IMR-90 (cell line): ENCODE data around the gene OR52M1. TPM values are rescaled to one million over a fixed set of nuclear protein-coding genes. Genes with fewer than 3 reads are reported as not detected.

Experiments used
- ATAC-seq: fragments of 200-7000 bp; cut with Tn5 transposase; 2 replicates; pipeline ENCODE4 v1.9.1; 2020; ENCODE audit warnings: low read depth, mild to moderate bottlenecking, moderate library complexity
- BruUV-seq: library from RNA; stranded (reverse); fragments of 400-500 nt; replicated peaks from 2 replicates; lab custom pipeline; 2021; lab: Mats Ljungman, UMichigan
- CTCF ChIA-PET: fragments of 300-600 bp; formaldehyde crosslinking; extraction: SDS; loops from one replicate; lab custom pipeline; 2021; ENCODE audit warnings: antibody characterized with exemption; lab: Yijun Ruan, JAX
- POLR2A ChIA-PET: fragments of 300-600 bp; sonication (Branson Sonifier 250); formaldehyde crosslinking; loops from one replicate; lab custom pipeline; 2022; ENCODE audit warnings: antibody characterized with exemption; ENCODE audit not compliant: unreplicated experiment; lab: Charles Lee
- DNase-seq: peaks from one replicate; pipeline ENCODE4 v3.0.0; 2013
- H2AFZ ChIP-seq: replicated peaks from 2 replicates; pipeline ENCODE3; 2013; ENCODE audit warnings: low read length, mild to moderate bottlenecking; ENCODE audit not compliant: poor library complexity
- H2AK5ac ChIP-seq: 2 replicates; pipeline ENCODE4 v1.6.1; 2013; ENCODE audit warnings: low read depth, low read length, inconsistent platforms
- H2AK9ac ChIP-seq: replicated peaks from 2 replicates; pipeline ENCODE3; 2013; ENCODE audit warnings: mild to moderate bottlenecking, low read depth, low read length, moderate library complexity; ENCODE audit not compliant: poor library complexity
- H2BK120ac ChIP-seq: 2 replicates; pipeline ENCODE4 v1.6.1; 2013; ENCODE audit warnings: low read depth, low read length, inconsistent platforms
- H2BK15ac ChIP-seq: 3 replicates; pipeline ENCODE4 v1.6.1; 2013; ENCODE audit warnings: low read depth, low read length, inconsistent platforms
- H2BK20ac ChIP-seq: 2 replicates; pipeline ENCODE4 v1.6.1; 2013; ENCODE audit warnings: low read depth, mild to moderate bottlenecking, inconsistent platforms, low read length, moderate library complexity
- H2BK5ac ChIP-seq: 2 replicates; pipeline ENCODE4 v1.6.1; 2013; ENCODE audit warnings: mild to moderate bottlenecking, low read depth, low read length, inconsistent platforms; ENCODE audit not compliant: poor library complexity, severe bottlenecking
- H3K14ac ChIP-seq: replicated peaks from 2 replicates; pipeline ENCODE4 v1.6.1; 2013; ENCODE audit warnings: low read depth, low read length, inconsistent platforms
- H3K18ac ChIP-seq: 2 replicates; pipeline ENCODE4 v1.6.1; 2013; ENCODE audit warnings: low read depth, low read length, control low read depth
- H3K23ac ChIP-seq: 2 replicates; pipeline ENCODE4 v1.6.1; 2013; ENCODE audit warnings: low read depth, low read length, inconsistent platforms
- H3K27ac ChIP-seq: 2 replicates; pipeline ENCODE4 v1.5.1; 2013; ENCODE audit warnings: mild to moderate bottlenecking, control low read depth, low read length; ENCODE audit not compliant: insufficient read depth
- H3K27me3 ChIP-seq: 2 replicates; pipeline ENCODE4 v1.6.1; 2013; ENCODE audit warnings: low read length; ENCODE audit not compliant: control insufficient read depth, insufficient read depth
- H3K36me3 ChIP-seq: 2 replicates; pipeline ENCODE4 v1.6.1; 2013; ENCODE audit warnings: low read length, mixed read lengths; ENCODE audit not compliant: control insufficient read depth, insufficient read depth
- H3K4ac ChIP-seq: 2 replicates; pipeline ENCODE4 v1.6.1; 2013; ENCODE audit warnings: low read depth, low read length, inconsistent platforms
- H3K4me1 ChIP-seq: 2 replicates; pipeline ENCODE4 v1.6.1; 2013; ENCODE audit warnings: low read length, mixed read lengths; ENCODE audit not compliant: control insufficient read depth, insufficient read depth
- H3K4me2 ChIP-seq: 2 replicates; pipeline ENCODE4 v1.6.1; 2013; ENCODE audit warnings: low read depth, mild to moderate bottlenecking, control low read depth, low read length, moderate library complexity
- H3K4me3 ChIP-seq: 2 replicates; pipeline ENCODE4 v1.5.1; 2013; ENCODE audit warnings: low read depth, mild to moderate bottlenecking, control low read depth, low read length, moderate library complexity; ENCODE audit not compliant: insufficient read depth
- H3K56ac ChIP-seq: 2 replicates; pipeline ENCODE4 v1.6.1; 2013; ENCODE audit warnings: low read length, inconsistent platforms; ENCODE audit not compliant: insufficient read depth; ENCODE audit errors: extremely low read depth
- H3K79me1 ChIP-seq, 2 experiments: 2 replicates each; pipeline ENCODE4 v1.6.1; 2013; ENCODE audit warnings: low read length in 2 of 2, inconsistent platforms in 1 of 2, low read depth in 1 of 2
- H3K9ac ChIP-seq: 2 replicates; pipeline ENCODE4 v1.6.1; 2013; ENCODE audit warnings: low read depth, low read length, control low read depth
- H3K9me1 ChIP-seq: 2 replicates; pipeline ENCODE4 v1.6.1; 2013; ENCODE audit warnings: low read length, inconsistent platforms; ENCODE audit not compliant: insufficient read depth
- H3K9me3 ChIP-seq: 2 replicates; pipeline ENCODE4 v1.6.1; 2013; ENCODE audit warnings: low read length; ENCODE audit not compliant: control insufficient read depth, insufficient read depth
- H4K20me1 ChIP-seq: 2 replicates; pipeline ENCODE4 v1.6.1; 2013; ENCODE audit warnings: low read length, inconsistent platforms; ENCODE audit not compliant: insufficient read depth
- H4K5ac ChIP-seq: 2 replicates; pipeline ENCODE4 v1.6.1; 2013; ENCODE audit warnings: mild to moderate bottlenecking, low read depth, low read length, control low read depth
- H4K8ac ChIP-seq, 2 experiments: 2 replicates each; pipeline ENCODE4 v1.6.1; 2013; ENCODE audit warnings: low read depth in 2 of 2, low read length in 2 of 2, control low read depth in 1 of 2, inconsistent platforms in 1 of 2
- H4K91ac ChIP-seq: 2 replicates; pipeline ENCODE4 v1.6.1; 2013; ENCODE audit warnings: low read depth, low read length, inconsistent platforms; ENCODE audit not compliant: insufficient read depth
- RAD21 ChIP-seq: IDR thresholded peaks from 2 replicates; pipeline ENCODE4 v1.6.1; 2012; ENCODE audit warnings: low read length, improper control_type of control experiment
- WGBS, 2 experiments: methylation state at CpG; one replicate each; pipeline versions ENCODE4 v1.1.5 to v1.1.7; 2013; ENCODE audit warnings: missing lambda C conversion rate in 2 of 2; ENCODE audit not compliant: insufficient read length in 1 of 2; ENCODE audit errors: extremely low coverage in 2 of 2; 5-methylcytosine and 5-hydroxymethylcytosine counted together
- dilution Hi-C: fragments of 300-500 bp; cut with HindIII; formaldehyde crosslinking; loops from one replicate; pipeline ENCODE4 v1.14.3; 2018; ENCODE audit warnings: low sequenced_read_pairs; ENCODE audit not compliant: unreplicated experiment
- in situ Hi-C: fragments of 300-500 bp; cut with MboI; formaldehyde crosslinking; loops from 3 replicates; pipeline ENCODE4 v1.14.3; 2019; ENCODE audit warnings: low sequenced_read_pairs, inconsistent platforms, mixed read lengths
- intact Hi-C: fragments of 100-400 bp; cut with micrococcal nuclease; formaldehyde crosslinking; loops from 2 replicates; pipeline ENCODE4 v1.10.0; 2022
- polyA plus RNA-seq, 3 experiments: library from polyadenylated mRNA; depleted of rRNA; stranded (reverse); fragments of >200 nt; gene quantifications; 2 replicates each; pipeline ENCODE4 v1.2.3, GENCODE V29; 2012; ENCODE audit warnings: low replicate concordance in 1 of 3
- total RNA-seq: library from RNA; depleted of rRNA; stranded (reverse); fragments of >200 nt; gene quantifications from 2 replicates; pipeline ENCODE4 v1.2.3, GENCODE V29; 2012

OR52M1 gene
- total and polyA plus RNA-seq, 2 of the 4 experiments (the other 2 are of a cell fraction): not detected

DNA sequence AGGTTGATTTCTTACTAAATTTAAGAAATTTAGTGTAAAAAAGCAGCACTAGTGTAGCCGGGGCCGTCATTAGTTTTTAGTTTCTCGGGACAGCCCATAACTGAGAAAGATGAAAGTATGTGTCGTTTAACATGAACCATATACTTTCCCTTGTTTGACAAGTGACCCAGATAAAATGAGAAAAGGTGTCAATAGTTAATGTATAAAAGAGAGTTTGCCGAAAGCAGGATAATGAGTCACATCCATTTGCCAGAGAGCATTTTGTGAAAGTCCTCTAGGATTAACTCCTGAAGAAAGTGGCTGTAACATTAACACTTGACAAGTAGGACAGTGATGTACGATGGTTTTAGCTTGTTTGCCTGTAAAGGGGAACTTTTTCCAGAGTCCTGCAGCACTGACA lies 49.0 kb upstream of the OR52M1 start:
- Histone ChIP-seq H3K56ac (no peak overlapping the region), H3K23ac (no peak overlapping the region), H4K91ac (no peak overlapping the region), H3K9me1 (no peaks in the 10 kb centered on the region), H2BK20ac (no peak overlapping the region), H2AFZ (no peak overlapping the region), H4K5ac (no peak overlapping the region), H2BK5ac (no peak overlapping the region), H3K4ac (no peak overlapping the region), H2AK9ac (no peak overlapping the region), H3K27me3 (peaks cover 14% of the 10 kb centered on the region), H3K4me2 (no peak overlapping the region), H3K4me3 (no peak overlapping the region), H2AK5ac (no peak overlapping the region), H4K8ac (no peak overlapping the region), H3K36me3 (no peaks in the 10 kb centered on the region), H2BK120ac (no peak overlapping the region), H3K27ac (no peak overlapping the region), H4K20me1 (no peaks in the 10 kb centered on the region), H3K9ac (no peak overlapping the region), H2BK15ac (no peak overlapping the region), H3K79me1 (no peaks in the 10 kb centered on the region), H3K14ac (no peak overlapping the region), H3K9me3 (no peaks in the 10 kb centered on the region), H3K18ac (no peak overlapping the region), H3K4me1 (no peaks in the 10 kb centered on the region)
- dilution Hi-C loops (no loop called here), in situ Hi-C loops (no loop called here), intact Hi-C loops (no loop called here)
- 0% methylated on average over 2 of the region's 6 CpGs; no CpG with 5 or more reads in 1 of the 2 experiments for WGBS, 2 experiments
- ChIA-PET POLR2A (no interaction called here), CTCF (no interaction called here)
- TF ChIP-seq RAD21: no peak
- no TSS peak for BruUV-seq
- no peak for DNase-seq
- ATAC-seq: no peak
